Endothelial cell of umbilical vein (primary cell): ENCODE data around the gene MICAL3. TPM values are rescaled to one million over a fixed set of nuclear protein-coding genes. Genes with fewer than 3 reads are reported as not detected.

Experiments
- BruUV-seq: library from RNA; stranded (reverse); fragments of 400-500 nt; replicated peaks from 2 replicates; lab custom pipeline; 2021; lab: Mats Ljungman, UMichigan
- CTCF ChIA-PET: fragments of 300-600, 350-600 bp; sonication (Branson Sonifier 250); formaldehyde crosslinking; loops from one replicate; lab custom pipeline; 2021; ENCODE audit warnings: antibody characterized with exemption, inconsistent platforms; lab: Charles Lee
- POLR2A ChIA-PET: fragments of 300-600, 350-600 bp; sonication (Branson Sonifier 250); formaldehyde crosslinking; loops from one replicate; lab custom pipeline; 2021; ENCODE audit warnings: antibody characterized with exemption, inconsistent platforms; lab: Charles Lee
- DNase-seq: peaks from one replicate; pipeline ENCODE4 v3.0.0-alpha.2; 2011; ENCODE audit warnings: low read depth, low spot score
- FAIRE-seq: peaks from 2 replicates; lab custom pipeline; 2011; peaks lifted over from hg19 to GRCh38; lab: Jason Lieb, UNC
- H2AFZ ChIP-seq: 2 replicates; pipeline ENCODE4 v1.6.0; 2012; ENCODE audit warnings: low read depth, low read length, control low read depth, inconsistent platforms
- H3K27ac ChIP-seq: 2 replicates; pipeline ENCODE4 v1.5.1; 2011; ENCODE audit warnings: low read depth, mild to moderate bottlenecking, control low read depth, low read length, moderate library complexity; ENCODE audit not compliant: insufficient read depth
- H3K27me3 ChIP-seq, 2 experiments: 2 replicates each; pipeline versions ENCODE4 v1.6.0 to v1.6.1; 2011; ENCODE audit warnings: low read length in 2 of 2, mixed read lengths in 1 of 2; ENCODE audit not compliant: control insufficient read depth in 2 of 2, insufficient read depth in 2 of 2
- H3K36me3 ChIP-seq, 2 experiments: 2 replicates in 1 of 2; 3 replicates in 1 of 2; pipeline ENCODE4 v1.5.1; 2011; ENCODE audit warnings: low read length in 2 of 2, mild to moderate bottlenecking in 1 of 2, moderate library complexity in 1 of 2; ENCODE audit not compliant: control insufficient read depth in 2 of 2, insufficient read depth in 2 of 2; ENCODE audit errors: extremely low read depth in 1 of 2
- H3K4me1 ChIP-seq: 3 replicates; pipeline ENCODE4 v1.5.1; 2011; ENCODE audit warnings: mild to moderate bottlenecking, low read length; ENCODE audit not compliant: control insufficient read depth, insufficient read depth; ENCODE audit errors: extremely low read depth
- H3K4me2 ChIP-seq: 2 replicates; pipeline ENCODE4 v1.6.1; 2011; ENCODE audit warnings: low read length, control low read depth, mixed read lengths; ENCODE audit not compliant: insufficient read depth
- H3K4me3 ChIP-seq, 3 experiments: fragments of 200-600 bp in 1 of 3; sonication (generic), shearing (Covaris generic) in 1 of 3; replicated peaks in 1 of 3; 2 replicates each; pipeline ENCODE4 v1.5.1; 2011 to 2016; ENCODE audit warnings: control low read depth in 3 of 3, low read length in 3 of 3, mild to moderate bottlenecking in 2 of 3, inconsistent platforms in 1 of 3, low read depth in 1 of 3, moderate library complexity in 1 of 3; ENCODE audit not compliant: insufficient read depth in 1 of 3
- H3K79me2 ChIP-seq: 2 replicates; pipeline ENCODE4 v1.6.0; 2012; ENCODE audit warnings: low read length, inconsistent platforms; ENCODE audit not compliant: control insufficient read depth, insufficient read depth
- H3K9ac ChIP-seq: replicated peaks from 2 replicates; pipeline ENCODE3; 2011; ENCODE audit warnings: low read length, control low read depth; ENCODE audit not compliant: insufficient read depth; ENCODE audit errors: extremely low read depth
- H3K9me1 ChIP-seq: replicated peaks from 3 replicates; pipeline ENCODE4 v1.6.0; 2011; ENCODE audit warnings: mild to moderate bottlenecking, low read length; ENCODE audit not compliant: control insufficient read depth, insufficient read depth; ENCODE audit errors: extremely low read depth
- H3K9me3 ChIP-seq: replicated peaks from 2 replicates; pipeline ENCODE4 v1.5.1; 2012; ENCODE audit warnings: low read length, inconsistent platforms; ENCODE audit not compliant: control insufficient read depth, insufficient read depth
- H4K20me1 ChIP-seq: replicated peaks from 2 replicates; pipeline ENCODE3; 2011; ENCODE audit warnings: mild to moderate bottlenecking, low read length; ENCODE audit not compliant: control insufficient read depth, insufficient read depth; ENCODE audit errors: extremely low read depth
- EZH2 ChIP-seq: IDR thresholded peaks from 2 replicates; pipeline ENCODE4 v1.6.1; 2012; ENCODE audit warnings: borderline replicate concordance, low read depth, mild to moderate bottlenecking, moderate library complexity, low read length, inconsistent platforms; ENCODE audit not compliant: severe bottlenecking
- FOS ChIP-seq: IDR thresholded peaks from 2 replicates; pipeline ENCODE4 v1.6.1; 2011; ENCODE audit warnings: mild to moderate bottlenecking, low read length, moderate library complexity, borderline replicate concordance; ENCODE audit not compliant: insufficient read depth
- GATA2 ChIP-seq: IDR thresholded peaks from 2 replicates; pipeline ENCODE4 v1.7.0; 2011; ENCODE audit warnings: low read depth, mild to moderate bottlenecking, moderate library complexity, mixed read lengths, low read length; ENCODE audit not compliant: insufficient read length, insufficient read depth
- JUN ChIP-seq: IDR thresholded peaks from 2 replicates; pipeline ENCODE4 v1.6.1; 2011; ENCODE audit warnings: borderline replicate concordance, low read depth; ENCODE audit not compliant: insufficient read length, insufficient read depth
- MYC ChIP-seq: IDR thresholded peaks from one replicate; pipeline ENCODE4 v1.6.1; 2011; ENCODE audit warnings: mild to moderate bottlenecking, low read depth, low read length
- POLR2A ChIP-seq: IDR thresholded peaks from 2 replicates; pipeline ENCODE4 v1.6.1; 2012; ENCODE audit warnings: low read depth, mild to moderate bottlenecking, control low read depth, low read length
- POLR2AphosphoS5 ChIP-seq: IDR thresholded peaks from 2 replicates; pipeline ENCODE4 v1.6.1; 2012; ENCODE audit warnings: low read depth, mild to moderate bottlenecking, control low read depth, low read length, moderate library complexity; ENCODE audit not compliant: insufficient read depth
- dilution Hi-C: fragments of 300-500 bp; cut with MboI; formaldehyde crosslinking; loops from one replicate; pipeline ENCODE4 v1.15.0; 2019; ENCODE audit warnings: low sequenced_read_pairs; ENCODE audit not compliant: extremely low pct_ligation_motif_present
- intact Hi-C: fragments of 100-400 bp; cut with micrococcal nuclease; formaldehyde crosslinking; loops from one replicate; pipeline ENCODE4 v1.10.0; 2022
- polyA plus RNA-seq, 4 experiments: library from polyadenylated mRNA; depleted of rRNA in 3 of 4; stranded (reverse) in 3 of 4; unstranded in 1 of 4; fragments of >200 nt; gene quantifications; 2 replicates each; pipeline versions ENCODE4 v1.2.1 to v1.2.3, GENCODE V29; 2011 to 2012; ENCODE audit warnings: missing spikeins in 1 of 4
- total RNA-seq: library from RNA; stranded (reverse); gene quantifications from 2 replicates; pipeline ENCODE4 v1.2.3, GENCODE V29; 2021
- TF ChIP-seq, protein P1 (sequence below), 2 donors: IDR thresholded peaks; 1 replicate in 1 of 2; 2 replicates in 1 of 2; pipeline ENCODE4 v1.5.1; 2011; ENCODE audit warnings: low read length in 2 of 2, mild to moderate bottlenecking in 2 of 2, moderate library complexity in 2 of 2, control low read depth in 1 of 2, inconsistent platforms in 1 of 2, low read depth in 1 of 2; ENCODE audit not compliant: insufficient read depth in 1 of 2; ENCODE audit errors: extremely low read depth in 1 of 2
- TF ChIP-seq, protein P2 (sequence below): IDR thresholded peaks from 2 replicates; pipeline ENCODE4 v1.6.1; 2011; ENCODE audit not compliant: insufficient read depth, insufficient read length

The MICAL3 gene
- total and polyA plus RNA-seq, 2 donors (not counting 3 experiments of a cell fraction or from before 2014, with no cell fraction given), result 14.5 to 63.7 TPM

DNA sequence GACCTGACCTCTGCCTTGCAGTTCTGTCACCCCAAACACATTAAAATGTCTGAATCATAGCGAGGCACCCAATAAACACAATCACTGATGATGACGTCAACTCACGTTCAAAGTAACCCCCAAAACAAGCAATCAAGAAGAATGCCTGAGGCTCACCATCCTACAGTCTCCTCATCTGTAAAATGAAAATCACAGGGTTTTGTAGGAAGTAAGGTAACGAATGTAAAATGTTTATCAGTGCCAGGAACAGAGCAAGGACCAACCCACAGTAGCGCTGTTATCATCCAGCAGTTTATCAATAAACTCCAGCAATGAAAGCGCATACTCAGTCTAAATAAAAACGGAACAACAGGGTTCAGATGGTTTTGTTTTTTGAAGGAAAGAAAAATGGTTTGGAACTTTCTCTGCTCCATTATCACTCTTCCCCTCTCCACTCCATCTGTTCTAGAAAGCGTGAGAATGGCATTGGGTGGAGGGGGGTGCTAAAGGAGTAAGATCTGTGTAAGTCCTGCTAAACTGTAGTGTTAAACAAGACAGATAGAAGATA lies 110.5 kb downstream of the MICAL3 start:
- no peak overlapping the region for H3K27ac ChIP-seq
- no peaks in the 10 kb centered on the region for H3K9me3 ChIP-seq
- ChIA-PET POLR2A (no interaction called here), CTCF (no interaction called here)
- TF ChIP-seq, protein P1, sequence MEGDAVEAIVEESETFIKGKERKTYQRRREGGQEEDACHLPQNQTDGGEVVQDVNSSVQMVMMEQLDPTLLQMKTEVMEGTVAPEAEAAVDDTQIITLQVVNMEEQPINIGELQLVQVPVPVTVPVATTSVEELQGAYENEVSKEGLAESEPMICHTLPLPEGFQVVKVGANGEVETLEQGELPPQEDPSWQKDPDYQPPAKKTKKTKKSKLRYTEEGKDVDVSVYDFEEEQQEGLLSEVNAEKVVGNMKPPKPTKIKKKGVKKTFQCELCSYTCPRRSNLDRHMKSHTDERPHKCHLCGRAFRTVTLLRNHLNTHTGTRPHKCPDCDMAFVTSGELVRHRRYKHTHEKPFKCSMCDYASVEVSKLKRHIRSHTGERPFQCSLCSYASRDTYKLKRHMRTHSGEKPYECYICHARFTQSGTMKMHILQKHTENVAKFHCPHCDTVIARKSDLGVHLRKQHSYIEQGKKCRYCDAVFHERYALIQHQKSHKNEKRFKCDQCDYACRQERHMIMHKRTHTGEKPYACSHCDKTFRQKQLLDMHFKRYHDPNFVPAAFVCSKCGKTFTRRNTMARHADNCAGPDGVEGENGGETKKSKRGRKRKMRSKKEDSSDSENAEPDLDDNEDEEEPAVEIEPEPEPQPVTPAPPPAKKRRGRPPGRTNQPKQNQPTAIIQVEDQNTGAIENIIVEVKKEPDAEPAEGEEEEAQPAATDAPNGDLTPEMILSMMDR (IDR thresholded peaks at IDR 0.05; ENCODE audit: extremely low read depth in 1 of 2, insufficient read depth in 1 of 2, low read depth in 1 of 2, low read length in 2 of 2), result no peak
- TF ChIP-seq POLR2AphosphoS5 (no peak), JUN (no peak), POLR2A (no peak), EZH2 (no peak), FOS (no peak), GATA2 (no peak), MYC (no peak)
- TF ChIP-seq, protein P2, sequence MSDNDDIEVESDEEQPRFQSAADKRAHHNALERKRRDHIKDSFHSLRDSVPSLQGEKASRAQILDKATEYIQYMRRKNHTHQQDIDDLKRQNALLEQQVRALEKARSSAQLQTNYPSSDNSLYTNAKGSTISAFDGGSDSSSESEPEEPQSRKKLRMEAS, result no peak
- intact Hi-C loops (no loop called here), dilution Hi-C loops (no loop called here)
- no peak overlapping the region for H2AFZ ChIP-seq
- no peaks in the 10 kb centered on the region for H3K27me3 ChIP-seq
- no peaks in the 10 kb centered on the region for H4K20me1 ChIP-seq
- FAIRE-seq (no peak), DNase-seq (no peak)
- no TSS peak for BruUV-seq
- no peaks in the 10 kb centered on the region for H3K36me3 ChIP-seq
- H3K9me1 ChIP-seq, result no peaks in the 10 kb centered on the region
- H3K9ac ChIP-seq, result no peak overlapping the region
- no peak overlapping the region for H3K4me2 ChIP-seq
- peaks cover 47% of the 10 kb centered on the region for H3K79me2 ChIP-seq
- no peak overlapping the region for H3K4me3 ChIP-seq
- H3K4me1 ChIP-seq, result peaks cover 20% of the 10 kb centered on the region
